ENCODE results near the gene IL22RA2. TPM values are rescaled to one million over a fixed set of nuclear protein-coding genes. Genes with fewer than 3 reads are reported as not detected.
"Not testable (repeated sequence)": the region's sequence is repeated elsewhere in the genome, so short reads cannot be mapped to it uniquely, and the experiment has no call there.

The IL22RA2 gene
- not detected in 2 replicates for total RNA-seq

GRCh38 chr6:137173501-137173900, at the start of gene IL22RA2:
Gene IL22RA2, minus strand, starts transcription at chr6:137173644. Its CDS starts 11,895 bp downstream, at chr6:137161749.
- no peak within 1 kb of the TSS for H3K27ac Mint-ChIP-seq
- peaks cover 8% of the 10 kb centered on the region for H3K4me1 Mint-ChIP-seq
- no peak within 1 kb of the TSS for H3K4me3 Mint-ChIP-seq
- DNase-seq: no peak
- peaks cover 11% of the 10 kb centered on the region for H3K9me3 Mint-ChIP-seq
- peaks cover 16% of the 10 kb centered on the region for H3K27me3 Mint-ChIP-seq
- no peaks in the 10 kb centered on the region for H3K36me3 Mint-ChIP-seq (ENCODE audit: low read depth)
- intact Hi-C loops (cut with micrococcal nuclease): no loop called here

GRCh38 chr6:137222381-137222780, 48.9 kb upstream of the IL22RA2 start:
- Mint-ChIP-seq H3K4me1 (peaks cover 39% of the 10 kb centered on the region), H3K4me3 (no peak overlapping the region), H3K9me3 (peaks cover 5% of the 10 kb centered on the region), H3K27me3 (peaks cover 2% of the 10 kb centered on the region), H3K27ac (no peak overlapping the region), H3K36me3 (ENCODE audit: low read depth) (peaks cover 5% of the 10 kb centered on the region)
- intact Hi-C loops (cut with micrococcal nuclease): no loop called here
- DNase-seq: no peak

GRCh38 chr6:137219664-137220252, 46.3 kb upstream of the IL22RA2 start:
- H3K9me3 Mint-ChIP-seq: peaks cover 5% of the 10 kb centered on the region
- DNase-seq: no peak
- H3K4me1 Mint-ChIP-seq: peaks cover 45% of the 10 kb centered on the region
- peak overlapping the region; percentile 89 for H3K27ac Mint-ChIP-seq
- peaks cover 7% of the 10 kb centered on the region for H3K36me3 Mint-ChIP-seq (ENCODE audit: low read depth)
- intact Hi-C loops (cut with micrococcal nuclease): loop anchor here (1.0 to 10.0 kb wide), 5 partner anchors 9 to 395 kb away; partner anchors contain the start of gene PEX7
- H3K4me3 Mint-ChIP-seq: peak overlapping the region; percentile 99
- no peaks in the 10 kb centered on the region for H3K27me3 Mint-ChIP-seq

GRCh38 chr6:137218917-137219663, 45.6 kb upstream of the IL22RA2 start, which contains the start of gene IFNGR1:
Gene IFNGR1, minus strand, starts transcription at chr6:137219385. Its CDS starts 58 bp downstream, at chr6:137219327.
- Mint-ChIP-seq H3K27ac (peak within 1 kb of the TSS; percentile 98), H3K4me1 (peaks cover 45% of the 10 kb centered on the region), H3K4me3 (peak within 1 kb of the TSS; percentile 99), H3K9me3 (peaks cover 8% of the 10 kb centered on the region), H3K36me3 (ENCODE audit: low read depth) (peaks cover 13% of the 10 kb centered on the region), H3K27me3 (no peaks in the 10 kb centered on the region)
- DNase-seq: peak; percentile 99
- intact Hi-C loops (cut with micrococcal nuclease): loop anchor here (1.0 to 10.0 kb wide), 6 partner anchors 9 to 394 kb away; partner anchors contain the start of gene PEX7

GRCh38 chr6:137218473-137218916, 45.1 kb upstream of the IL22RA2 start:
- intact Hi-C loops (cut with micrococcal nuclease): loop anchor here (1.0 to 10.0 kb wide), 3 partner anchors 50 to 394 kb away; partner anchors contain the start of gene PEX7
- H3K9me3 Mint-ChIP-seq: peaks cover 4% of the 10 kb centered on the region
- peaks cover 44% of the 10 kb centered on the region for H3K4me1 Mint-ChIP-seq
- peaks cover 16% of the 10 kb centered on the region for H3K36me3 Mint-ChIP-seq (ENCODE audit: low read depth)
- H3K4me3 Mint-ChIP-seq: peak overlapping the region; percentile 99
- H3K27ac Mint-ChIP-seq: peak overlapping the region; percentile 98
- no peaks in the 10 kb centered on the region for H3K27me3 Mint-ChIP-seq
- peak; percentile 83 for DNase-seq

- H3K4me1 Mint-ChIP-seq: peaks cover 45% of the 10 kb centered on the region
Measured at GRCh38 chr6:137217801-137218472, 44.5 kb upstream of the IL22RA2 start.

GRCh38 chr6:137216875-137217553, 43.6 kb upstream of the IL22RA2 start:
- peaks cover 3% of the 10 kb centered on the region for H3K9me3 Mint-ChIP-seq
- H3K4me3 Mint-ChIP-seq: no peak overlapping the region
- H3K27ac Mint-ChIP-seq: no peak overlapping the region
- peaks cover 24% of the 10 kb centered on the region for H3K36me3 Mint-ChIP-seq (ENCODE audit: low read depth)
- DNase-seq: peak; percentile 51
- intact Hi-C loops (cut with micrococcal nuclease): loop anchor here (10.0 kb wide), 1 partner anchor 392 kb away; the partner anchor contains the start of gene PEX7
- H3K27me3 Mint-ChIP-seq: no peaks in the 10 kb centered on the region
- peaks cover 45% of the 10 kb centered on the region for H3K4me1 Mint-ChIP-seq

More at GRCh38 chr6:137217801-137218472, 44.5 kb upstream of the IL22RA2 start:
- Mint-ChIP-seq H3K4me3 (peak overlapping the region; percentile 99), H3K36me3 (ENCODE audit: low read depth) (peaks cover 21% of the 10 kb centered on the region), H3K27ac (peak overlapping the region; percentile 98), H3K27me3 (no peaks in the 10 kb centered on the region), H3K9me3 (peaks cover 3% of the 10 kb centered on the region)
- DNase-seq: peak; percentile 68
- intact Hi-C loops (cut with micrococcal nuclease): loop anchor here (1.0 to 10.0 kb wide), 3 partner anchors 49 to 393 kb away; partner anchors contain the start of gene PEX7

- intact Hi-C loops (cut with micrococcal nuclease): loop anchor here (10.0 kb wide), 1 partner anchor 391 kb away; the partner anchor contains the start of gene PEX7
- Mint-ChIP-seq H3K4me1 (peaks cover 45% of the 10 kb centered on the region), H3K4me3 (no peak overlapping the region)
Measured at GRCh38 chr6:137216106-137216505, 42.7 kb upstream of the IL22RA2 start.

GRCh38 chr6:137215630-137216029, 42.2 kb upstream of the IL22RA2 start:
- H3K4me3 Mint-ChIP-seq, H3K27ac Mint-ChIP-seq, H3K9me3 Mint-ChIP-seq, H3K27me3 Mint-ChIP-seq: not testable (repeated sequence)
- DNase-seq: peak; percentile 34
- intact Hi-C loops (cut with micrococcal nuclease): loop anchor here (10.0 kb wide), 1 partner anchor 391 kb away; the partner anchor contains the start of gene PEX7
- peaks cover 44% of the 10 kb centered on the region for H3K4me1 Mint-ChIP-seq
- H3K36me3 Mint-ChIP-seq (ENCODE audit: low read depth): peaks cover 33% of the 10 kb centered on the region

More at GRCh38 chr6:137216106-137216505, 42.7 kb upstream of the IL22RA2 start:
- H3K27me3 Mint-ChIP-seq: no peaks in the 10 kb centered on the region
- peaks cover 33% of the 10 kb centered on the region for H3K36me3 Mint-ChIP-seq (ENCODE audit: low read depth)
- peak; percentile 25 for DNase-seq
- no peak overlapping the region for H3K27ac Mint-ChIP-seq
- peaks cover 3% of the 10 kb centered on the region for H3K9me3 Mint-ChIP-seq

GRCh38 chr6:137214931-137215330, 41.5 kb upstream of the IL22RA2 start:
- peaks cover 38% of the 10 kb centered on the region for H3K36me3 Mint-ChIP-seq (ENCODE audit: low read depth)
- H3K27ac Mint-ChIP-seq: no peak overlapping the region
- no peak overlapping the region for H3K4me3 Mint-ChIP-seq
- peaks cover 38% of the 10 kb centered on the region for H3K4me1 Mint-ChIP-seq
- intact Hi-C loops (cut with micrococcal nuclease): loop anchor here (10.0 kb wide), 1 partner anchor 390 kb away; the partner anchor contains the start of gene PEX7
- H3K27me3 Mint-ChIP-seq: no peaks in the 10 kb centered on the region
- peaks cover 3% of the 10 kb centered on the region for H3K9me3 Mint-ChIP-seq
- DNase-seq: peak; percentile 21

GRCh38 chr6:137213813-137214212, 40.4 kb upstream of the IL22RA2 start:
- H3K27me3 Mint-ChIP-seq: no peaks in the 10 kb centered on the region
- intact Hi-C loops (cut with micrococcal nuclease): loop anchor here (10.0 kb wide), 1 partner anchor 389 kb away; the partner anchor contains the start of gene PEX7

GRCh38 chr6:137213331-137213740, 39.9 kb upstream of the IL22RA2 start:
- no peak overlapping the region for H3K4me3 Mint-ChIP-seq
- DNase-seq: no peak
- peaks cover 52% of the 10 kb centered on the region for H3K36me3 Mint-ChIP-seq (ENCODE audit: low read depth)
- intact Hi-C loops (cut with micrococcal nuclease): loop anchor here (10.0 kb wide), 1 partner anchor 389 kb away; the partner anchor contains the start of gene PEX7
- no peak overlapping the region for H3K27ac Mint-ChIP-seq
- H3K27me3 Mint-ChIP-seq: no peaks in the 10 kb centered on the region
- peaks cover 9% of the 10 kb centered on the region for H3K9me3 Mint-ChIP-seq
- H3K4me1 Mint-ChIP-seq: peaks cover 35% of the 10 kb centered on the region

More at GRCh38 chr6:137213813-137214212, 40.4 kb upstream of the IL22RA2 start:
- Mint-ChIP-seq H3K9me3 (peaks cover 9% of the 10 kb centered on the region), H3K4me3 (no peak overlapping the region), H3K36me3 (ENCODE audit: low read depth) (peaks cover 48% of the 10 kb centered on the region), H3K4me1 (peaks cover 35% of the 10 kb centered on the region), H3K27ac (no peak overlapping the region)
- DNase-seq: peak; percentile 46
